ENCODE measurements around the gene CRYAB. TPM values are rescaled to one million over a fixed set of nuclear protein-coding genes. Genes with fewer than 3 reads are reported as not detected.

The CRYAB gene
- total and polyA plus RNA-seq, 2 of the 4 experiments (the other 2 are of a cell fraction): 6.5 to 19.5 TPM

DNA sequence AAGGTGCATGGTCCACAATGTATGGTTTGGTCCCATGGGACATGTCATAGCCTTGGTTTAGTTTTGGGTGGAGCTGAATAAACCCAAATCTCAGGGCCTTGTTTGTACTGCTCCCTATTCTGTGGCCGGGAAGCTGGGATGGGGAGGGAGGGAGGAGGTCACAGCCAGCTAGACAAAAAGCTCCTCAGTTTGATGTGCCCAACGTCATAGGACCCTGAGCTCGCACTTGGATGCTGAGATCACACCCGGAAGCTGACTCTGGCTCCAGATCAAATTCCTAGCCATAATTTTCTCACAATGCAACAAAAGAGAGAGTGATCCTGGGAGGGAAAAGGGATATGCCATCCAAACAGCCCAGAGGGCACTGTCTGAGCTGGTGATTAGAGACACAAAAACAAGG lies 2.4 kb upstream of the CRYAB start:
- BruUV-seq (replicated peaks): no TSS peak
- Histone ChIP-seq H2AFZ (replicated peaks; ENCODE audit: low read length, poor library complexity) (peak overlapping the region; percentile 88), H3K27ac (ENCODE audit: insufficient read depth, low read length) (peak overlapping the region; percentile 78), H3K23ac (ENCODE audit: low read depth, low read length) (peak overlapping the region; percentile 76), H3K18ac (ENCODE audit: low read depth, low read length) (peak overlapping the region; percentile 72), H3K56ac (ENCODE audit: extremely low read depth, insufficient read depth, low read length) (no peak overlapping the region; the same call in 1 of the 2 replicates), H3K36me3 (ENCODE audit: control insufficient read depth, insufficient read depth, low read length) (no peaks in the 10 kb centered on the region), H2AK5ac (ENCODE audit: low read depth, low read length) (peak overlapping the region; percentile 94), H3K4me3 (ENCODE audit: insufficient read depth, low read depth, low read length) (no peak overlapping the region), H3K14ac (replicated peaks; ENCODE audit: low read depth, low read length) (peak overlapping the region; percentile 75), H3K79me1 (ENCODE audit: low read depth in 1 of 2, low read length in 2 of 2) (peaks cover 0 to 15% of the 10 kb centered on the region in 2 experiments; a peak in 2 of 4 replicates), H2BK15ac (ENCODE audit: low read depth, low read length) (peak overlapping the region; percentile 95; the same call in 2 of the 3 replicates), H2AK9ac (replicated peaks; ENCODE audit: low read depth, low read length, poor library complexity) (peak overlapping the region; percentile 80), H4K8ac (ENCODE audit: low read depth in 2 of 2, low read length in 2 of 2) (peak overlapping the region; percentile 93 to 95), H3K4me2 (ENCODE audit: low read depth, low read length) (peak overlapping the region; percentile 3; the same call in 1 of the 2 replicates), H3K4me1 (ENCODE audit: control insufficient read depth, insufficient read depth, low read length) (peaks cover 41% of the 10 kb centered on the region), H2BK20ac (ENCODE audit: low read depth, low read length) (peak overlapping the region; percentile 85), H4K91ac (ENCODE audit: insufficient read depth, low read depth, low read length) (peak overlapping the region; percentile 92), H4K20me1 (ENCODE audit: insufficient read depth, low read length) (no peaks in the 10 kb centered on the region), H3K9ac (ENCODE audit: low read depth, low read length) (0 out of 2 replicates have a peak overlapping the region, but pooled peaks have one; percentile 28), H2BK120ac (ENCODE audit: low read depth, low read length) (peak overlapping the region; percentile 90), H4K5ac (ENCODE audit: low read depth, low read length) (peak overlapping the region; percentile 95), H3K27me3 (ENCODE audit: control insufficient read depth, insufficient read depth, low read length) (no peaks in the 10 kb centered on the region), H2BK5ac (ENCODE audit: low read depth, low read length, poor library complexity, severe bottlenecking) (peak overlapping the region; percentile 58), H3K4ac (ENCODE audit: low read depth, low read length) (peak overlapping the region; percentile 94), H3K9me3 (ENCODE audit: control insufficient read depth, insufficient read depth, low read length) (no peaks in the 10 kb centered on the region), H3K9me1 (ENCODE audit: insufficient read depth, low read length) (peaks cover 18% of the 10 kb centered on the region)
- POLR2A ChIA-PET (ENCODE audit: unreplicated experiment): interaction anchor here (0.5 kb wide), 1 partner anchor 25 kb away, joined by 3 read pairs; no protein-coding TSS in a partner anchor
- intact Hi-C loops (cut with micrococcal nuclease): no loop called here
- peak; percentile 21 for ATAC-seq (ENCODE audit: low read depth)
- dilution Hi-C loops (cut with HindIII; ENCODE audit: low sequenced_read_pairs, unreplicated experiment): no loop called here
- CTCF ChIA-PET: no interaction called here
- peak; percentile 76 for DNase-seq
- no CpG with 5 or more reads among the region's 4 CpGs for WGBS, 2 experiments (ENCODE audit: extremely low coverage in 2 of 2, insufficient read length in 1 of 2)
- TF ChIP-seq FOS (IDR thresholded peaks at IDR 0.05; ENCODE audit: low read depth, low read length) (no peak), MAZ (IDR thresholded peaks at IDR 0.05; ENCODE audit: borderline replicate concordance, low read depth, low read length) (no peak), CHD1 (IDR thresholded peaks at IDR 0.05; ENCODE audit: low read depth, low read length) (no peak), RAD21 (IDR thresholded peaks at IDR 0.05; ENCODE audit: low read length) (no peak), NFE2L2 (IDR thresholded peaks at IDR 0.05; ENCODE audit: low read depth, low read length) (no peak), MAFK (IDR thresholded peaks at IDR 0.05; ENCODE audit: low read depth, low read length) (no peak), POLR2A (IDR thresholded peaks at IDR 0.05; ENCODE audit: low read depth, low read length) (no peak), BHLHE40 (IDR thresholded peaks at IDR 0.05; ENCODE audit: low read depth, low read length) (no peak), CTCF (conservative IDR thresholded peaks at IDR 0.05; ENCODE audit: low read depth, low read length) (no peak), CEBPB (IDR thresholded peaks at IDR 0.05; ENCODE audit: low read depth, low read length) (no peak), MXI1 (IDR thresholded peaks at IDR 0.05; ENCODE audit: borderline replicate concordance, low read depth, low read length) (no peak), ELK1 (IDR thresholded peaks at IDR 0.05; ENCODE audit: borderline replicate concordance, low read depth, low read length) (no peak), RFX5 (IDR thresholded peaks at IDR 0.05; ENCODE audit: low read depth, low read length) (no peak), SMC3 (IDR thresholded peaks at IDR 0.05; ENCODE audit: low read depth, low read length) (no peak), RCOR1 (IDR thresholded peaks at IDR 0.05; ENCODE audit: insufficient replicate concordance, low read length) (no peak)
- TF ChIP-seq, protein P1, sequence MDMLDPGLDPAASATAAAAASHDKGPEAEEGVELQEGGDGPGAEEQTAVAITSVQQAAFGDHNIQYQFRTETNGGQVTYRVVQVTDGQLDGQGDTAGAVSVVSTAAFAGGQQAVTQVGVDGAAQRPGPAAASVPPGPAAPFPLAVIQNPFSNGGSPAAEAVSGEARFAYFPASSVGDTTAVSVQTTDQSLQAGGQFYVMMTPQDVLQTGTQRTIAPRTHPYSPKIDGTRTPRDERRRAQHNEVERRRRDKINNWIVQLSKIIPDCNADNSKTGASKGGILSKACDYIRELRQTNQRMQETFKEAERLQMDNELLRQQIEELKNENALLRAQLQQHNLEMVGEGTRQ (IDR thresholded peaks at IDR 0.05; ENCODE audit: low read depth, low read length): no peak
- in situ Hi-C loops (cut with MboI; ENCODE audit: low sequenced_read_pairs): no loop called here
